ENCODE data around the gene METTL1.

METTL1 gene

DNA sequence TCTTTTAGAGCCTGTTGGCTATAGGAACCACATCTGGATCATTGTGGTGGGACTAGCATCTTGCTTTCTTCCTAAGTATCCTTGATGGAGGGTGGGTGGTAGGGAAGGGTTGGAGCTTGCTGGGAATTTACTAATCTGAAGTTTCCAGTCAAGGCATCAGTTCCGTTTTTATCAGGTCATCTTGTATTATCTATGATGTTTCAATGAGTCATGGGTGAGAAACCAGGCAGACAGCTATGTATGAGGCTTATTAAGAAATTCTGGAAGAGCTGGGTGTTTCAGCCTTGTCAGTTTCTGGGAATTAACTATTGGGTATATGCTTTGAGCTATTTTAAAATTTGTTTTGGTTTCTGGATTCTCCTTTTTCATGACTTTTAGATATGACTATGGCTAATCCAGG lies 22.0 kb upstream of the METTL1 start:
- Histone ChIP-seq H3K27ac (ENCODE audit: low read length) (no peak overlapping the region), H3K27me3 (ENCODE audit: insufficient read depth, low read length) (no peaks in the 10 kb centered on the region), H3K36me3 (ENCODE audit: insufficient read depth, low read depth, low read length) (peaks cover 82% of the 10 kb centered on the region), H3K4me1 (ENCODE audit: insufficient read depth, low read length) (no peaks in the 10 kb centered on the region), H3K9me3 (ENCODE audit: insufficient read depth, low read depth, low read length) (no peaks in the 10 kb centered on the region), H3K4me3 (ENCODE audit: low read length) (no peak overlapping the region), H3K9ac (ENCODE audit: low read depth, low read length) (no peak overlapping the region)

DNA sequence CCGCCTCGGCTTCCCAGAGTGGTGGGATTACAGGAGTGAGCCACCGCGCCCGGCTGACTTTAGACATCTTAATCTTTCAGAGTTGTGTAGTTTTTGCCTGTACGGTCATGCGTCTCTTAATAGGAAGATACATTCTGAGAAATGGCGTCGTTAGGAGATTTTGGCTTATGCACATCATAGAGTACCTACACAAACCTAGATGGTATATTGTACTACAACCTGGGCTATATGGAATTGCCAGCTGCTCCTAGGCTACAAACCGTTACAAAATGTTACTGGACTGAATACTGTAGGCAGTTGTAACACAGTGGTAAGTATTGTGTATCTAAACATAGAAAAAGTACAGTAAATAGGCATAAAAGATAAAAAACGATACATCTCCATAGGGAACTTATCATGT lies 12.0 kb upstream of the METTL1 start:
- Histone ChIP-seq H3K36me3 (ENCODE audit: insufficient read depth, low read depth, low read length) (peaks cover 46% of the 10 kb centered on the region), H3K4me1 (ENCODE audit: insufficient read depth, low read length) (no peaks in the 10 kb centered on the region), H3K27me3 (ENCODE audit: insufficient read depth, low read length) (no peaks in the 10 kb centered on the region), H3K9me3 (ENCODE audit: insufficient read depth, low read depth, low read length) (no peaks in the 10 kb centered on the region), H3K27ac (ENCODE audit: low read length) (no peak overlapping the region), H3K4me3 (ENCODE audit: low read length) (no peak overlapping the region), H3K9ac (ENCODE audit: low read depth, low read length) (no peak overlapping the region)

DNA sequence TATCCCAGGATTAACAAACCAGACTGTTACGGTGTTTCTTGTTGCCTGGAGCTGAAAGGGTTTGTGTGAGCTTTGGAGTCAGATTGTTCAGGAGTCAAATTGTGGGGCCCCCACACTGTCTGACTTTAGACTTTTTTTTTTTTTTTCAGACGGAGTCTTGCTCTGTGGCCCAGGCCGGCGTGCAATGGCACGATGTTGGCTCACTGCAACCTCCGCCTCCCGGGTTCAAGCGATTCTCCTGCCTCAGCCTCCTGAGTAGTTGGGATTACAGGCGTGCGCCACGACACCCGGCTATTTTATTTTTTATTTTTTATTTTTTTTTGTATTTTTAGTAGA lies 11.5 kb upstream of the METTL1 start:
- no peaks in the 10 kb centered on the region for H3K27me3 ChIP-seq (ENCODE audit: insufficient read depth, low read length)
- peak overlapping the region; percentile 93 for H3K9ac ChIP-seq (ENCODE audit: low read depth, low read length)
- peak overlapping the region; percentile 100 for H3K4me3 ChIP-seq (ENCODE audit: low read length)
- peaks cover 42% of the 10 kb centered on the region for H3K36me3 ChIP-seq (ENCODE audit: insufficient read depth, low read depth, low read length)
- no peak overlapping the region for H3K27ac ChIP-seq (ENCODE audit: low read length)
- H3K9me3 ChIP-seq (ENCODE audit: insufficient read depth, low read depth, low read length), result no peaks in the 10 kb centered on the region
- no peaks in the 10 kb centered on the region for H3K4me1 ChIP-seq (ENCODE audit: insufficient read depth, low read length)

DNA sequence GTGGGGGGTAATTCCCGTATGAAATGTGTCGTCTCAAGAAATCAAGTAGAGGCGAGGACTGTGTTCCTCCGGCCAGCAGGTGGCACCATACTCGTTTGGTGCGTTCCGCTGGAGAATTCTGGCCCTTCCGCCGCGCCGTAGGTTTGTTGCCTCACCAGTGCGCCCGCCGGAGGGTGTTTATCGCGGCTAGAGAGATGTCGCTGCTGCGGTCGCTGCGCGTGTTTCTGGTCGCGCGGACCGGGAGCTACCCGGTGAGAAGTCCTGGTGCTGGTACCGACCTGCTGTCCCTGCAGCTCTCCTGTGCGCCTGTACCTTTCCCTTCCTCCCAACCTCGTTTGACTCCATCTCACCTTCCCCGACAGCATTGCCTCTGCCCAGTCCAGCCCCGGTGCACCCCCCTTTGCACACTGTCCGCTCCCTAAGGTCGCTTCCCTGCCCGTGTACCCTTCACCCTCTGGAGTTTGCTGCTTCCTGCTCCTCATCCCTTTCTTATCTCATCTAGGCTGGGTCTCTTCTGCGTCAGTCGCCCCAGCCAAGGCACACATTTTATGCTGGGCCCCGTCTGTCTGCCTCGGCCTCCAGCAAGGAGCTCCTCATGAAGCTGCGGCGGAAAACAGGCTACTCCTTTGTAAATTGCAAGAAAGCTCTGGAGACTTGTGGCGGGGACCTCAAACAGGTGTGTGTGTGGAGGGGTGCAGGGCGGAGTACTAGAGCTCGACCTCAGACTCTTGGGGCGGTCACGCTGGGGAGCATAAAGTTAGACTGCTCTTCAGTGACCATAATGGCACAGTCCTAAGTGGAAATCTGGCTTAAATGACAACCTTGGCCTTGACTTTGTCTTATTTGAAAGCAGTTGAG lies 10.9 kb upstream of the METTL1 start, which contains the start of gene TSFM:
TSS of gene TSFM (plus strand) at position 180 of the 858 bp plus-strand sequence. CDS start at position 195, 15 bp downstream.
- Histone ChIP-seq H3K27me3 (ENCODE audit: insufficient read depth, low read length) (no peaks in the 10 kb centered on the region), H3K4me3 (ENCODE audit: low read length) (peak within 1 kb of the TSS; percentile 100), H3K36me3 (ENCODE audit: insufficient read depth, low read depth, low read length) (peaks cover 37% of the 10 kb centered on the region), H3K4me1 (ENCODE audit: insufficient read depth, low read length) (no peaks in the 10 kb centered on the region), H3K9ac (ENCODE audit: low read depth, low read length) (peak within 1 kb of the TSS; percentile 93), H3K27ac (ENCODE audit: low read length) (no peak within 1 kb of the TSS), H3K9me3 (ENCODE audit: insufficient read depth, low read depth, low read length) (no peaks in the 10 kb centered on the region)

DNA sequence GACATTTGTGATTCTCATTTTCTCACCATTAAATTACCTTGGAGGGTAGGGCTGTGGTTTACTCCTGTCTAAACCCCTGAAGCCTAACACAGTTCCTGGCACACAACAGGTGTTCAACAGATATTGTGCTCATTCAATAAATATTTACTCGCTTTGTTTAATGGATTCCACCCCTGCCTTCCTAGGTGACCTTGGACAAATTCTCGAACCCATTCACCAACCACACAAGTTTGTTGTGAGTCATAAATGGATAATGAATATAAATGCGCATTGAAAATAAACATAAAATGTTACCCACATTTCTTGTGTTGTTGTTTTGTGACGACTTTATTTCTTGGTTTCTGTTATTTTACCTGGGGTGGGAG lies 10.3 kb upstream of the METTL1 start:
- peaks cover 31% of the 10 kb centered on the region for H3K36me3 ChIP-seq (ENCODE audit: insufficient read depth, low read depth, low read length)
- H3K4me3 ChIP-seq (ENCODE audit: low read length), result peak overlapping the region; percentile 100; the same call in 1 of the 2 replicates

DNA sequence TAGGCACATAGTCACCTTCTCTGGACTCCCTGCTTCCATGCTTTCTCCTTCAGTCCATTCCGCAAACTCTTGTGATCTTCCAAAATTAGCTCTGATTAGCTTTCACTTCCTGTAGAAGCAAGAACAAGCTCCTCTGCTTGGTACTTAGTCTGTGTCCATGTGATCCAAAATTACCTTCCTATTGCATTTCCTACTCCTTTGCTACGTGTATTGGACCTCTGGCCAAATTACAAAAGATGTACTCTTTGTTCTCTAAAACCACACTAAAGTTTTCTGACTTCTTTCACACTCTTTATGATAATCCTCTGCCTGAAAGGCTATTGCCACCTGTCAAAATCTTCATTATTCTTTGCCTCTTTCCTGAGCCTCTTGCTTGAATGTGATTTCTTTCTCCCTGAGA lies 9.9 kb upstream of the METTL1 start:
- Histone ChIP-seq H3K36me3 (ENCODE audit: insufficient read depth, low read depth, low read length) (peaks cover 26% of the 10 kb centered on the region), H3K27ac (ENCODE audit: low read length) (no peak overlapping the region), H3K27me3 (ENCODE audit: insufficient read depth, low read length) (no peaks in the 10 kb centered on the region), H3K4me1 (ENCODE audit: insufficient read depth, low read length) (no peaks in the 10 kb centered on the region), H3K9me3 (ENCODE audit: insufficient read depth, low read depth, low read length) (no peaks in the 10 kb centered on the region), H3K4me3 (ENCODE audit: low read length) (no peak overlapping the region), H3K9ac (ENCODE audit: low read depth, low read length) (no peak overlapping the region)

More for the DNA sequence above, 10.3 kb upstream of the METTL1 start:
- Histone ChIP-seq H3K9me3 (ENCODE audit: insufficient read depth, low read depth, low read length) (no peaks in the 10 kb centered on the region), H3K27me3 (ENCODE audit: insufficient read depth, low read length) (no peaks in the 10 kb centered on the region), H3K4me1 (ENCODE audit: insufficient read depth, low read length) (no peaks in the 10 kb centered on the region), H3K9ac (ENCODE audit: low read depth, low read length) (no peak overlapping the region), H3K27ac (ENCODE audit: low read length) (no peak overlapping the region)

DNA sequence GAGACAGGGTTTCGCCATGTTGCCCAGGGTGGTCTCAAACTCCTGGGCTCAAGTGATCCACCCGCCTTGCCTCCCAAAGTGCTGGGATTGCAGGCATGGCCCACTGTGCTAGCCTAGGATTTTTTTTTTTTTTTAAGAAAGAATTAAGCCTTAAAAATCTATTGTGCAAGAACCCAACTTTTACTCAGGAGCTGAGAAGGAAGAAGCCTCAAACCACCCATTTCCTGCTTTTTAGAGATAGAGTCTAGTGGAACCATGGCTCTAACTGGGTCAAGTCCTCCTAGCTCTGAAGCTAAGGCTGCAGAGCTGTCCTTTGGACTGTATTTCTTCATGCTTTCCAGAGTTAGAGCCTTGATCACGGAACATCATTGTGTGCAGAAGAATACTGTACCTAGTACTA lies 9.3 kb upstream of the METTL1 start:
- no peak overlapping the region for H3K27ac ChIP-seq (ENCODE audit: low read length)
- peaks cover 21% of the 10 kb centered on the region for H3K36me3 ChIP-seq (ENCODE audit: insufficient read depth, low read depth, low read length)
- no peak overlapping the region for H3K4me3 ChIP-seq (ENCODE audit: low read length)
- H3K4me1 ChIP-seq (ENCODE audit: insufficient read depth, low read length), result no peaks in the 10 kb centered on the region
- H3K9me3 ChIP-seq (ENCODE audit: insufficient read depth, low read depth, low read length), result no peaks in the 10 kb centered on the region
- no peaks in the 10 kb centered on the region for H3K27me3 ChIP-seq (ENCODE audit: insufficient read depth, low read length)
- no peak overlapping the region for H3K9ac ChIP-seq (ENCODE audit: low read depth, low read length)

DNA sequence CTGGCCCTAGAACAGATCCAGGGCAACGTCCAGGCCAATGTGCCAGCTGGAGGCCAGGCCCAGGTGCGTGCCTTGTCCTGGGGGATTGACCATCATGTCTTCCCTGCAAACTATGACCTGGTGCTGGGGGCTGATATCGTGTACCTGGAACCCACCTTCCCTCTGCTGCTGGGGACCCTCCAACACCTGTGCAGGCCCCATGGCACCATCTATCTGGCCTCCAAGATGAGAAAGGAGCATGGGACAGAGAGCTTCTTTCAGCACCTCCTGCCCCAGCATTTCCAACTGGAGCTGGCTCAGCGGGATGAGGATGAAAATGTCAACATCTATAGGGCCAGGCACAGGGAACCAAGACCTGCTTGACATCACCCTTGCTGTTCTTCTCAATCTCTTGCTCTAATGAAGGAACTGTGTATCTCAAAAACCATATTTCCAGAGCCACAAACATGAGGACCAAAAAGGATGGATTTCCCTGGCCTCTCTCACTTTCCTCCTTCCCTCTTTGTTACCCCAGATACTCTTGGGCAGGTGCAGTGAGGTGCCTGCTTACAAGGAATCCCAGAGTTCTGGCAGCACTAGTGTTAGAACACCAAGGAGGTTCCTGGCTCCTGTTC lies 8.5 kb upstream of the METTL1 start:
- Histone ChIP-seq H3K27me3 (ENCODE audit: insufficient read depth, low read length) (no peaks in the 10 kb centered on the region), H3K36me3 (ENCODE audit: insufficient read depth, low read depth, low read length) (peaks cover 12% of the 10 kb centered on the region; the same call in 1 of the 2 replicates), H3K4me1 (ENCODE audit: insufficient read depth, low read length) (no peaks in the 10 kb centered on the region), H3K9me3 (ENCODE audit: insufficient read depth, low read depth, low read length) (no peaks in the 10 kb centered on the region), H3K9ac (ENCODE audit: low read depth, low read length) (no peak overlapping the region), H3K27ac (ENCODE audit: low read length) (no peak overlapping the region), H3K4me3 (ENCODE audit: low read length) (no peak overlapping the region)

DNA sequence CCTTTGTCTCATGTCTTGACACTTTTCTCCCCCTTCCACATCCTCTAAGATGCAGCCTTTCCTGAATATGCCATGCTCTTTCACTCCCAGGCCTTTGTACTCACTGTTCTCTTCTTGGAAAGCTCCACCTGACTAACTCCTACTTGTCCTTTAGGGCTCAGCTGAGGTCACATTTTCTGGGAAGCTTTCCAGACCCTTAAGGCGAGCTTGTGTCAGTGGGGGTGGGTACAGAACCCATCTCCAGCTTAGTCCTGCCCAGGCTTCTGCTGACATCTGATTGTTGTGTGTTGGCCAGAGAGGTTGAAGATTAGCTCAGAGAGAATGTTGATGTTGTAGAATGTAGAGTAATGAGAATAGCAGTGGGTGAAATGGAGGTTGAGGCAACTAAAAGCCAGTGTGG lies 7.8 kb upstream of the METTL1 start:
- no peak overlapping the region for H3K9ac ChIP-seq (ENCODE audit: low read depth, low read length)
- no peaks in the 10 kb centered on the region for H3K9me3 ChIP-seq (ENCODE audit: insufficient read depth, low read depth, low read length)
- H3K27me3 ChIP-seq (ENCODE audit: insufficient read depth, low read length), result no peaks in the 10 kb centered on the region
- peaks cover 8% of the 10 kb centered on the region; the same call in 1 of the 2 replicates for H3K36me3 ChIP-seq (ENCODE audit: insufficient read depth, low read depth, low read length)
- H3K27ac ChIP-seq (ENCODE audit: low read length), result no peak overlapping the region
- H3K4me1 ChIP-seq (ENCODE audit: insufficient read depth, low read length), result no peaks in the 10 kb centered on the region
- H3K4me3 ChIP-seq (ENCODE audit: low read length), result no peak overlapping the region

DNA sequence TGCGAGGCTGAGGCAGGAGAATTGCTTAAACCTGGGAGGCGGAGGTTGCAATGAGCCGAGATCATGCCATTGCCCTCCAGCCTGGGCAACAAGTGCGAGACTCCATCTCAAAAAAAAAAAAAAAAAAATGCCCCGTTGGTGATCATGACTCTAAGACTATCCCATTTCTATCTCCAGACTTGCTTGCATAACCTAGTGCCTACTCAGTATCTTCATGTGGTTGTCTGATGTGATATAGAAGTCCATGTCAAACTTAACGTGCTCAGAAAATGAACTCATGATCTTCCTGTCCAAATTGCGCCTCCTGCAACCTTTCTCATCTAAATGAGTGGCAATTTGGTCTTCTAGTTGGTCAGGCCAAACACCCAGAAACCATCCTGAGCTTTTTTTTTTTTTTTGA lies 6.0 kb upstream of the METTL1 start:
- Histone ChIP-seq H3K9ac (ENCODE audit: low read depth, low read length) (no peak overlapping the region), H3K4me1 (ENCODE audit: insufficient read depth, low read length) (no peaks in the 10 kb centered on the region), H3K27ac (ENCODE audit: low read length) (no peak overlapping the region), H3K4me3 (ENCODE audit: low read length) (no peak overlapping the region), H3K36me3 (ENCODE audit: insufficient read depth, low read depth, low read length) (no peaks in the 10 kb centered on the region), H3K9me3 (ENCODE audit: insufficient read depth, low read depth, low read length) (no peaks in the 10 kb centered on the region), H3K27me3 (ENCODE audit: insufficient read depth, low read length) (peaks cover 8% of the 10 kb centered on the region; the same call in 1 of the 2 replicates)

DNA sequence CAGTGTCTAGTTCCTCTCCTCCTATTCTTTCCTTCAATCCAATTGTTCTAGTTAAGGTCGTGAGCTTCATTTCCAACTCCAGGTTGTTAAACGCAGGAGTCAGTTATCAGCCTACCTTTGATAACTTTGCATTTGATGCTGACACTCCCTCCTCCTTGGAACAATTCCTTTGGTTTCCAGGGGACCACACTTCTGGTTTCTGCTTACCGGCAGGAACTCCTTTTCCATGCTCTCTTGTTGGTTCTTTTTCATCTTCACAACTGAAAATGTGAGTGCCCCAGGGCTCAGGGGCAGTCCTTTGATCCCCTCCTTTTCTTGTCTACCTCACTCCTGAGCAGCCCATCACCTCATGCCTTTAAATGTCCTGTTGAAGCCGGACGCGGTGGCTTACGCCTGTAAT lies 5.5 kb upstream of the METTL1 start:
- Histone ChIP-seq H3K9me3 (ENCODE audit: insufficient read depth, low read depth, low read length) (no peaks in the 10 kb centered on the region), H3K27me3 (ENCODE audit: insufficient read depth, low read length) (peaks cover 10% of the 10 kb centered on the region; the same call in 1 of the 2 replicates), H3K36me3 (ENCODE audit: insufficient read depth, low read depth, low read length) (no peaks in the 10 kb centered on the region), H3K9ac (ENCODE audit: low read depth, low read length) (no peak overlapping the region), H3K4me1 (ENCODE audit: insufficient read depth, low read length) (no peaks in the 10 kb centered on the region), H3K4me3 (ENCODE audit: low read length) (no peak overlapping the region), H3K27ac (ENCODE audit: low read length) (no peak overlapping the region)

DNA sequence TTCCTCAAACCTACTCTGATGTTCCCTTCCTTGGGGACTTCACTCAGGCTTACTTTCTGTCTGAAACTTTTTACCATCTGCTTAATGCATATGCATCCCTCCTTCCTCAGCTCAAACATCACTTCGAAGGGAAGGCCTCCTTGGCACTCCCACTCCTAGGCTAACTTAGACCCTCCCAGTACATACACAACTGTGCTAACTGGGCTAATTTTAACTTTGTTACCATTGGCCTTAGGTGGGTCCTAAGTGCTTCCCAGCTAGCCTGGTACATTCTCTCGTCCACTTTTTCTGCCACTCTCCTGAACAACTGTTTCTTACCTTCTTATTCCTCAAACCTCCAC lies 4.3 kb upstream of the METTL1 start:
- Histone ChIP-seq H3K36me3 (ENCODE audit: insufficient read depth, low read depth, low read length) (no peaks in the 10 kb centered on the region), H3K9ac (ENCODE audit: low read depth, low read length) (no peak overlapping the region), H3K27me3 (ENCODE audit: insufficient read depth, low read length) (peaks cover 10% of the 10 kb centered on the region; the same call in 1 of the 2 replicates), H3K9me3 (ENCODE audit: insufficient read depth, low read depth, low read length) (no peaks in the 10 kb centered on the region), H3K4me1 (ENCODE audit: insufficient read depth, low read length) (no peaks in the 10 kb centered on the region), H3K4me3 (ENCODE audit: low read length) (no peak overlapping the region), H3K27ac (ENCODE audit: low read length) (no peak overlapping the region)
